ENCODE data around the gene DGKE. TPM values are rescaled to one million over a fixed set of nuclear protein-coding genes. Genes with fewer than 3 reads are reported as not detected.

Gene DGKE
- 0.12 and 8.7 TPM in 2 replicates for total RNA-seq (2014; rRNA removed; shearing (Covaris generic); ENCODE audit: low replicate concordance)

GRCh38 chr17:56833809-56834379 is at the start of gene DGKE, which contains the start of gene C17orf67:
Gene DGKE (plus strand): TSS chr17:56834151. CDS start chr17:56834796, 645 bp downstream.
Gene C17orf67 (minus strand): TSS chr17:56833920. CDS start chr17:56815810, 18,110 bp downstream.
- in situ Hi-C loops (cut with HindIII; ENCODE audit: low pct_unique_long_range_greater_than_20kb, low sequenced_read_pairs): no loop called here
- DNase-seq (ENCODE audit: low read depth): peak; percentile 88

GRCh38 chr17:56785405-56785804 is 48.5 kb upstream of the DGKE start:
- DNase-seq (ENCODE audit: low read depth): no peak
- in situ Hi-C loops (cut with HindIII; ENCODE audit: low pct_unique_long_range_greater_than_20kb, low sequenced_read_pairs): no loop called here

- in situ Hi-C loops (cut with HindIII; ENCODE audit: low pct_unique_long_range_greater_than_20kb, low sequenced_read_pairs): no loop called here
These were observed 47.8 kb upstream of the DGKE start for GRCh38 chr17:56785997-56786680.

GRCh38 chr17:56786989-56787482 is 46.9 kb upstream of the DGKE start:
- in situ Hi-C loops (cut with HindIII; ENCODE audit: low pct_unique_long_range_greater_than_20kb, low sequenced_read_pairs): no loop called here
- DNase-seq (ENCODE audit: low read depth): peak; percentile 80

More at GRCh38 chr17:56785997-56786680, 47.8 kb upstream of the DGKE start:
- DNase-seq (ENCODE audit: low read depth): no peak

- in situ Hi-C loops (cut with HindIII; ENCODE audit: low pct_unique_long_range_greater_than_20kb, low sequenced_read_pairs): no loop called here
These were observed 41.7 kb upstream of the DGKE start for GRCh38 chr17:56792267-56792666.

GRCh38 chr17:56793531-56793930 is 40.4 kb upstream of the DGKE start:
- in situ Hi-C loops (cut with HindIII; ENCODE audit: low pct_unique_long_range_greater_than_20kb, low sequenced_read_pairs): no loop called here
- no peak for DNase-seq (ENCODE audit: low read depth)

More at GRCh38 chr17:56792267-56792666, 41.7 kb upstream of the DGKE start:
- no peak for DNase-seq (ENCODE audit: low read depth)

GRCh38 chr17:56793957-56794356 is 40.0 kb upstream of the DGKE start:
- no peak for DNase-seq (ENCODE audit: low read depth)
- in situ Hi-C loops (cut with HindIII; ENCODE audit: low pct_unique_long_range_greater_than_20kb, low sequenced_read_pairs): no loop called here

- in situ Hi-C loops (cut with HindIII; ENCODE audit: low pct_unique_long_range_greater_than_20kb, low sequenced_read_pairs): no loop called here
- DNase-seq (ENCODE audit: low read depth): no peak
These were observed 38.6 kb upstream of the DGKE start for GRCh38 chr17:56795221-56795865.

- no peak for DNase-seq (ENCODE audit: low read depth)
- in situ Hi-C loops (cut with HindIII; ENCODE audit: low pct_unique_long_range_greater_than_20kb, low sequenced_read_pairs): no loop called here
These were observed 37.4 kb upstream of the DGKE start for GRCh38 chr17:56796536-56796935.

- in situ Hi-C loops (cut with HindIII; ENCODE audit: low pct_unique_long_range_greater_than_20kb, low sequenced_read_pairs): no loop called here
- peak; percentile 40 for DNase-seq (ENCODE audit: low read depth)
These were observed 35.0 kb upstream of the DGKE start for GRCh38 chr17:56798916-56799315.

GRCh38 chr17:56801459-56802178 is 32.3 kb upstream of the DGKE start:
- DNase-seq (ENCODE audit: low read depth): no peak
- in situ Hi-C loops (cut with HindIII; ENCODE audit: low pct_unique_long_range_greater_than_20kb, low sequenced_read_pairs): no loop called here

GRCh38 chr17:56803071-56803470 is 30.9 kb upstream of the DGKE start:
- in situ Hi-C loops (cut with HindIII; ENCODE audit: low pct_unique_long_range_greater_than_20kb, low sequenced_read_pairs): no loop called here
- DNase-seq (ENCODE audit: low read depth): no peak

- DNase-seq (ENCODE audit: low read depth): no peak
- in situ Hi-C loops (cut with HindIII; ENCODE audit: low pct_unique_long_range_greater_than_20kb, low sequenced_read_pairs): no loop called here
These were observed 29.5 kb upstream of the DGKE start for GRCh38 chr17:56804454-56804853.

- no peak for DNase-seq (ENCODE audit: low read depth)
- in situ Hi-C loops (cut with HindIII; ENCODE audit: low pct_unique_long_range_greater_than_20kb, low sequenced_read_pairs): no loop called here
These were observed 27.0 kb upstream of the DGKE start for GRCh38 chr17:56806949-56807348.

- in situ Hi-C loops (cut with HindIII; ENCODE audit: low pct_unique_long_range_greater_than_20kb, low sequenced_read_pairs): no loop called here
- no peak for DNase-seq (ENCODE audit: low read depth)
These were observed 26.2 kb upstream of the DGKE start for GRCh38 chr17:56807723-56808122.

GRCh38 chr17:56808503-56808902 is 25.4 kb upstream of the DGKE start:
- in situ Hi-C loops (cut with HindIII; ENCODE audit: low pct_unique_long_range_greater_than_20kb, low sequenced_read_pairs): no loop called here
- DNase-seq (ENCODE audit: low read depth): no peak

GRCh38 chr17:56809106-56809819 is 24.7 kb upstream of the DGKE start:
- in situ Hi-C loops (cut with HindIII; ENCODE audit: low pct_unique_long_range_greater_than_20kb, low sequenced_read_pairs): no loop called here

GRCh38 chr17:56809820-56810179 is 24.2 kb upstream of the DGKE start:
- DNase-seq (ENCODE audit: low read depth): no peak
- in situ Hi-C loops (cut with HindIII; ENCODE audit: low pct_unique_long_range_greater_than_20kb, low sequenced_read_pairs): no loop called here

More at GRCh38 chr17:56809106-56809819, 24.7 kb upstream of the DGKE start:
- DNase-seq (ENCODE audit: low read depth): no peak
